ENCODE measurements around the gene SEMA3B. TPM values are rescaled to one million over a fixed set of nuclear protein-coding genes. Genes with fewer than 3 reads are reported as not detected.

SEMA3B gene
- total and polyA plus RNA-seq, 8 donors = 40.1 to 310 (median 103) TPM

GRCh38 chr3:50290161-50290641 is 21.3 kb downstream of the SEMA3B start:
- H3K27ac ChIP-seq = peak overlapping the region; percentile 95 to 99 (median 97)

GRCh38 chr3:50292159-50293078 is 23.5 kb downstream of the SEMA3B start, which contains the start of gene IFRD2:
Gene IFRD2, minus strand, starts transcription at chr3:50292429. Its CDS starts 155 bp downstream, at chr3:50292274.
- Histone ChIP-seq H3K27me3 (no peaks in the 10 kb centered on the region), H3K9me3 (no peaks in the 10 kb centered on the region), H3K27ac (peak within 1 kb of the TSS; percentile 95 to 99 (median 97)), H3K4me1 (peaks cover 30 to 52% (median 47%) of the 10 kb centered on the region in 4 donors), H3K4me3 (peak within 1 kb of the TSS; percentile 86 to 99 (median 96)), H3K36me3 (peaks cover 37 to 45% (median 39%) of the 10 kb centered on the region in 4 donors)
- DNase-seq = peak; percentile 98 to 99
- WGBS, 5 donors = 0 to 1% (median 1%) methylated on average over 28 to 67 of the region's 67 CpGs
- intact Hi-C loops (cut with DNase I; ENCODE audit: low total_unique reads) = no loop called here
- TF ChIP-seq, protein P1, sequence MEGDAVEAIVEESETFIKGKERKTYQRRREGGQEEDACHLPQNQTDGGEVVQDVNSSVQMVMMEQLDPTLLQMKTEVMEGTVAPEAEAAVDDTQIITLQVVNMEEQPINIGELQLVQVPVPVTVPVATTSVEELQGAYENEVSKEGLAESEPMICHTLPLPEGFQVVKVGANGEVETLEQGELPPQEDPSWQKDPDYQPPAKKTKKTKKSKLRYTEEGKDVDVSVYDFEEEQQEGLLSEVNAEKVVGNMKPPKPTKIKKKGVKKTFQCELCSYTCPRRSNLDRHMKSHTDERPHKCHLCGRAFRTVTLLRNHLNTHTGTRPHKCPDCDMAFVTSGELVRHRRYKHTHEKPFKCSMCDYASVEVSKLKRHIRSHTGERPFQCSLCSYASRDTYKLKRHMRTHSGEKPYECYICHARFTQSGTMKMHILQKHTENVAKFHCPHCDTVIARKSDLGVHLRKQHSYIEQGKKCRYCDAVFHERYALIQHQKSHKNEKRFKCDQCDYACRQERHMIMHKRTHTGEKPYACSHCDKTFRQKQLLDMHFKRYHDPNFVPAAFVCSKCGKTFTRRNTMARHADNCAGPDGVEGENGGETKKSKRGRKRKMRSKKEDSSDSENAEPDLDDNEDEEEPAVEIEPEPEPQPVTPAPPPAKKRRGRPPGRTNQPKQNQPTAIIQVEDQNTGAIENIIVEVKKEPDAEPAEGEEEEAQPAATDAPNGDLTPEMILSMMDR (IDR thresholded peaks at IDR 0.05) = no peak
- no peak for TF ChIP-seq POLR2A (IDR thresholded peaks at IDR 0.05)
- peak; percentile 85 to 98 (median 93) for TF ChIP-seq POLR2AphosphoS5 (IDR thresholded peaks at IDR 0.05)

More at GRCh38 chr3:50290161-50290641, 21.3 kb downstream of the SEMA3B start:
- Histone ChIP-seq H3K9me3 (no peaks in the 10 kb centered on the region), H3K36me3 (peaks cover 34 to 45% (median 44%) of the 10 kb centered on the region in 4 donors), H3K27me3 (no peaks in the 10 kb centered on the region), H3K4me1 (peaks cover 30 to 48% (median 43%) of the 10 kb centered on the region in 4 donors), H3K4me3 (peak overlapping the region in 2 of 4 donors; percentile 8 to 99)
- peak; percentile 26 to 57 for DNase-seq
- TF ChIP-seq, protein P1 (IDR thresholded peaks at IDR 0.05) = no peak
- no peak for TF ChIP-seq POLR2AphosphoS5 (IDR thresholded peaks at IDR 0.05)
- no peak for TF ChIP-seq EP300 (IDR thresholded peaks at IDR 0.05)
- TF ChIP-seq POLR2A (IDR thresholded peaks at IDR 0.05) = no peak
- 44 to 77% (median 73%) methylated on average over 15 to 16 of the region's 16 CpGs for WGBS, 5 donors
- intact Hi-C loops (cut with DNase I; ENCODE audit: low total_unique reads) = no loop called here

GRCh38 chr3:50293079-50293801 is 24.3 kb downstream of the SEMA3B start:
- Histone ChIP-seq H3K27me3 (no peaks in the 10 kb centered on the region), H3K4me3 (peak overlapping the region; percentile 86 to 99 (median 96)), H3K27ac (peak overlapping the region; percentile 89 to 99 (median 97)), H3K4me1 (peaks cover 36 to 60% (median 54%) of the 10 kb centered on the region in 4 donors), H3K9me3 (no peaks in the 10 kb centered on the region), H3K36me3 (peaks cover 29 to 39% (median 31%) of the 10 kb centered on the region in 4 donors)
- WGBS, 5 donors = 56 to 78% (median 74%) methylated on average over 5 to 12 of the region's 12 CpGs
- TF ChIP-seq EP300 (IDR thresholded peaks at IDR 0.05) (no peak), POLR2AphosphoS5 (IDR thresholded peaks at IDR 0.05) (no peak), POLR2A (IDR thresholded peaks at IDR 0.05) (no peak)
- TF ChIP-seq, protein P1 (IDR thresholded peaks at IDR 0.05) = no peak
- DNase-seq = no peak
- intact Hi-C loops (cut with DNase I; ENCODE audit: low total_unique reads) = no loop called here

DNA sequence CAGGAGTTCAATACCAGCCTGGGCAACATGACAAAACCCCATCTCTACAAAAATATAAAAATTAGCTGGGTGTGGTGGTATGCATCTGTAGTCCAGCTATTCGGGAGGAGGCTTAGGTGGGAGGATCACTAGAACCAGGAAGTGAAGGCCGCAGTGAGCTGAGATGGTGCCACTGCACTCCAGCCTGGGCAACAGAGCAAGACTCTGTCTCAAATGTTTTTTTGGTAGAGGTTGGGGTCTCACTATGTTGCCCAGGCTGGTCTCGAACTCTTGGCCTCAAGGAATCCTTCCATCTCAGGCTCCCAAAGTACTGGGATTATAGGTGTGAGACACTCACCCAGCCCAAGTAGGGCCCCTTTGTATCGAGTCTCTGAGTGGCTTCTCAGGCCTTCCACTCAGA is 25.1 kb downstream of the SEMA3B start:
- intact Hi-C loops (cut with DNase I; ENCODE audit: low total_unique reads) = no loop called here
- Histone ChIP-seq H3K27me3 (no peaks in the 10 kb centered on the region), H3K36me3 (peaks cover 20 to 30% (median 22%) of the 10 kb centered on the region in 4 donors), H3K4me1 (peaks cover 43 to 66% (median 61%) of the 10 kb centered on the region in 4 donors), H3K4me3 (no peak overlapping the region), H3K9me3 (no peaks in the 10 kb centered on the region), H3K27ac (peak overlapping the region in 2 of 5 donors; percentile 97 to 99)
- WGBS, 5 donors = 86 to 95% (median 94%) methylated on average over 4 of the region's 4 CpGs
- TF ChIP-seq POLR2A (IDR thresholded peaks at IDR 0.05) = no peak
- no peak for TF ChIP-seq POLR2AphosphoS5 (IDR thresholded peaks at IDR 0.05)
- TF ChIP-seq EP300 (IDR thresholded peaks at IDR 0.05) = no peak
- TF ChIP-seq, protein P1 (IDR thresholded peaks at IDR 0.05) = no peak
- DNase-seq = no peak
